T-cell (primary cell): ENCODE results near the gene CFAP46. TPM values are rescaled to one million over a fixed set of nuclear protein-coding genes. Genes with fewer than 3 reads are reported as not detected.
A peak's percentile ranks its signal among the peaks of the same experiment; 100 is the strongest.
"Not testable (repeated sequence)": the region's sequence is repeated elsewhere in the genome, so short reads cannot be mapped to it uniquely, and the experiment has no call there.

Experiments
- ATAC-seq, 4 experiments: fragments of 200-7000 bp in 3 of 4; fragments of 150-1000 bp in 1 of 4; cut with Tn5 transposase; replicated peaks in 1 of 4; 1 replicate in 3 of 4; 2 replicates in 1 of 4; pipeline ENCODE4 v1.10.0; 2021; ENCODE audit warnings: moderate library complexity in 3 of 4, mild to moderate bottlenecking in 2 of 4, moderate number of reproducible peaks in 1 of 4
- CTCF ChIA-PET, 2 donors: fragments of 300-600 bp; sonication (Branson Sonifier 250); formaldehyde crosslinking; loops; one replicate each; lab custom pipeline; 2022; ENCODE audit warnings: antibody characterized with exemption in 2 of 2; lab: Charles Lee
- POLR2A ChIA-PET, 2 donors: fragments of 300-600 bp; sonication (Branson Sonifier 250); formaldehyde crosslinking; loops; one replicate each; lab custom pipeline; 2022; ENCODE audit warnings: antibody characterized with exemption in 2 of 2; lab: Charles Lee
- DNase-seq, 35 experiments: peaks; one replicate each; pipeline versions ENCODE4 v3.0.0 to v3.0.0-alpha.2; 2013 to 2023
- H3K27ac ChIP-seq: one replicate; pipeline ENCODE4 v1.5.1; 2013; ENCODE audit warnings: low read length
- H3K27me3 ChIP-seq, 2 experiments: replicated peaks in 1 of 2; 1 replicate in 1 of 2; 2 replicates in 1 of 2; pipeline versions ENCODE4 v1.6.1 to v1.7.0; 2013; ENCODE audit warnings: low read length in 1 of 2, mixed read lengths in 1 of 2; ENCODE audit not compliant: control insufficient read depth in 2 of 2, insufficient read depth in 2 of 2; ENCODE audit errors: extremely low read depth in 1 of 2
- H3K36me3 ChIP-seq, 2 donors: 1 replicate in 1 of 2; 2 replicates in 1 of 2; pipeline versions ENCODE4 v1.6.1 to v1.7.0; 2013; ENCODE audit warnings: low read length in 1 of 2; ENCODE audit not compliant: control insufficient read depth in 2 of 2, insufficient read depth in 1 of 2; ENCODE audit errors: extremely low read depth in 1 of 2
- H3K4me1 ChIP-seq, 2 experiments: 1 replicate in 1 of 2; 2 replicates in 1 of 2; pipeline versions ENCODE4 v1.6.1 to v1.7.0; 2013; ENCODE audit warnings: low read length in 2 of 2, mixed read lengths in 1 of 2; ENCODE audit not compliant: insufficient read depth in 2 of 2, control insufficient read depth in 1 of 2; ENCODE audit errors: extremely low read depth in 1 of 2
- H3K4me3 ChIP-seq, 2 donors: 1 replicate in 1 of 2; 2 replicates in 1 of 2; pipeline versions ENCODE4 v1.5.1 to v1.7.0; 2013; ENCODE audit warnings: mild to moderate bottlenecking in 2 of 2, low read length in 1 of 2, moderate library complexity in 1 of 2; ENCODE audit not compliant: control insufficient read depth in 1 of 2; ENCODE audit errors: extremely low read depth in 1 of 2
- H3K9me3 ChIP-seq: 2 replicates; pipeline ENCODE4 v1.7.0; 2013
- H3K27ac Mint-ChIP-seq, 2 donors: one replicate each; pipeline ENCODE4 v1.8.0; 2020 to 2021; ENCODE audit warnings: mild to moderate bottlenecking in 2 of 2, mixed read lengths in 2 of 2
- H3K27me3 Mint-ChIP-seq, 2 donors: one replicate each; pipeline ENCODE4 v1.8.0; 2021 to 2022; ENCODE audit warnings: mixed read lengths in 2 of 2
- H3K36me3 Mint-ChIP-seq: one replicate; pipeline ENCODE4 v1.8.0; 2021; ENCODE audit warnings: mixed read lengths
- H3K4me1 Mint-ChIP-seq, 3 donors: one replicate each; pipeline ENCODE4 v1.8.0; 2020 to 2022; ENCODE audit warnings: mixed read lengths in 3 of 3, mild to moderate bottlenecking in 1 of 3
- H3K4me3 Mint-ChIP-seq, 3 donors: one replicate each; pipeline ENCODE4 v1.8.0; 2020 to 2022; ENCODE audit warnings: mild to moderate bottlenecking in 3 of 3, mixed read lengths in 3 of 3, moderate library complexity in 3 of 3
- H3K9me3 Mint-ChIP-seq, 3 donors: one replicate each; pipeline ENCODE4 v1.8.0; 2020 to 2022; ENCODE audit warnings: mixed read lengths in 3 of 3
- WGBS: methylation state at CpG from one replicate; pipeline ENCODE4 v1.1.5; 2013; ENCODE audit warnings: missing lambda C conversion rate; ENCODE audit not compliant: insufficient coverage; 5-methylcytosine and 5-hydroxymethylcytosine counted together
- total RNA-seq, 35 experiments: library from RNA in 6 of 35; stranded (reverse) in 6 of 35; fragments of 120-200 nt in 1 of 35; gene quantifications; one replicate each; pipeline versions ENCODE4 v1.2.1 to v1.2.4 and lab custom pipeline; 2013 to 2026

CFAP46 gene
- total RNA-seq, 5 donors from 2014 or later (not counting 1 experiment from before 2014, with no cell fraction given): not detected

GRCh38 chr10:132900211-132900756 is 42.1 kb downstream of the CFAP46 start:
- H3K36me3 Mint-ChIP-seq: no peaks in the 10 kb centered on the region
- WGBS: 85% methylated on average over 11 of the region's 14 CpGs
- ChIA-PET POLR2A (no interaction called here), CTCF (no interaction called here)
- H3K4me1 Mint-ChIP-seq: peaks cover 7 to 9% (median 8%) of the 10 kb centered on the region in 3 donors
- H3K4me1 ChIP-seq: no peaks in the 10 kb centered on the region
- H3K4me3 ChIP-seq: no peak overlapping the region
- ATAC-seq (no peak), DNase-seq (no peak)
- no peaks in the 10 kb centered on the region for H3K9me3 ChIP-seq
- H3K4me3 Mint-ChIP-seq: no peak overlapping the region
- H3K27me3 Mint-ChIP-seq: peaks cover 9 to 10% of the 10 kb centered on the region in 2 donors
- peaks cover 0 to 5% (median 3%) of the 10 kb centered on the region in 3 donors for H3K9me3 Mint-ChIP-seq
- H3K36me3 ChIP-seq: no peaks in the 10 kb centered on the region
- H3K27me3 ChIP-seq: peaks cover 0 to 20% of the 10 kb centered on the region in 2 experiments
- no peak overlapping the region for H3K27ac ChIP-seq
- H3K27ac Mint-ChIP-seq: no peak overlapping the region

DNA sequence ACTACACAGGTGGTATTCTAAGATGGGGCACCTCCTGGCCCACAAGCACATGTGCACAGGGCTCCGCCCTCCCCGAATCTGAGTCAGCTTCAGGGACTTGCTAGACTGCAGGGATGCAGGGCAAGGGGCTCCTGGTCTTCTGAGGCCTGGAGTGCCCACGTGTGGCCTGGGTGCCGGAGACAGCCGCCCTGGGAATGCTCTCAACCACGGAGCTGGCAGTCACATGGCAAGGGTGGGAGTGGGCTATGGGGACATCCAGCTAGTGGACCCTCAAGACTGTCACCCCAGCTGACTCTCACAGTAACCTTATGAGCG is 42.7 kb downstream of the CFAP46 start:
- Histone ChIP-seq H3K4me3 (no peak overlapping the region), H3K36me3 (no peaks in the 10 kb centered on the region), H3K4me1 (no peaks in the 10 kb centered on the region), H3K9me3 (no peaks in the 10 kb centered on the region), H3K27me3 (peaks cover 0 to 19% of the 10 kb centered on the region in 2 experiments), H3K27ac (no peak overlapping the region)
- Mint-ChIP-seq H3K9me3 (peaks cover 0 to 5% (median 3%) of the 10 kb centered on the region in 3 donors), H3K36me3 (no peaks in the 10 kb centered on the region), H3K4me1 (peaks cover 2 to 4% (median 2%) of the 10 kb centered on the region in 3 donors), H3K27me3 (peaks cover 8 to 12% of the 10 kb centered on the region in 2 donors), H3K4me3 (no peak overlapping the region), H3K27ac (no peak overlapping the region)
- 81% methylated on average over 5 of the region's 7 CpGs for whole genome bisulfite sequencing
- DNase-seq (no peak), ATAC-seq (no peak)
- ChIA-PET CTCF (no interaction called here), POLR2A (no interaction called here)

GRCh38 chr10:132899054-132899750 is 43.2 kb downstream of the CFAP46 start:
- Mint-ChIP-seq H3K4me1 (no peaks in the 10 kb centered on the region), H3K27ac (no peak overlapping the region), H3K27me3 (peaks cover 11 to 17% of the 10 kb centered on the region in 2 donors), H3K36me3 (no peaks in the 10 kb centered on the region), H3K9me3 (peaks cover 0 to 5% (median 3%) of the 10 kb centered on the region in 3 donors), H3K4me3 (no peak overlapping the region)
- H3K4me1 ChIP-seq: no peaks in the 10 kb centered on the region
- POLR2A ChIA-PET: no interaction called here
- ATAC-seq (no peak), DNase-seq (peak in 1 of 35 experiments; percentile 2)
- peaks cover 0 to 15% of the 10 kb centered on the region in 2 experiments for H3K27me3 ChIP-seq
- no peaks in the 10 kb centered on the region for H3K9me3 ChIP-seq
- 86% methylated on average over 25 of the region's 30 CpGs for WGBS
- no peaks in the 10 kb centered on the region for H3K36me3 ChIP-seq
- H3K27ac ChIP-seq: no peak overlapping the region
- H3K4me3 ChIP-seq: no peak overlapping the region
- CTCF ChIA-PET: no interaction called here

GRCh38 chr10:132898391-132899053 is 43.8 kb downstream of the CFAP46 start:
- Histone ChIP-seq H3K9me3 (no peaks in the 10 kb centered on the region), H3K36me3 (no peaks in the 10 kb centered on the region), H3K27ac (no peak overlapping the region), H3K27me3 (peaks cover 0 to 16% of the 10 kb centered on the region in 2 experiments), H3K4me1 (no peaks in the 10 kb centered on the region), H3K4me3 (no peak overlapping the region)
- H3K4me1 Mint-ChIP-seq: no peaks in the 10 kb centered on the region
- no peak for ATAC-seq
- 81% methylated on average over 6 of the region's 12 CpGs for WGBS
- H3K27ac Mint-ChIP-seq: no peak overlapping the region
- peaks cover 18 to 24% of the 10 kb centered on the region in 2 donors for H3K27me3 Mint-ChIP-seq
- H3K9me3 Mint-ChIP-seq: peaks cover 0 to 5% (median 3%) of the 10 kb centered on the region in 3 donors
- peak in 1 of 35 experiments; percentile 2 for DNase-seq
- H3K36me3 Mint-ChIP-seq: no peaks in the 10 kb centered on the region
- ChIA-PET CTCF (no interaction called here), POLR2A (no interaction called here)
- H3K4me3 Mint-ChIP-seq: no peak overlapping the region

DNA sequence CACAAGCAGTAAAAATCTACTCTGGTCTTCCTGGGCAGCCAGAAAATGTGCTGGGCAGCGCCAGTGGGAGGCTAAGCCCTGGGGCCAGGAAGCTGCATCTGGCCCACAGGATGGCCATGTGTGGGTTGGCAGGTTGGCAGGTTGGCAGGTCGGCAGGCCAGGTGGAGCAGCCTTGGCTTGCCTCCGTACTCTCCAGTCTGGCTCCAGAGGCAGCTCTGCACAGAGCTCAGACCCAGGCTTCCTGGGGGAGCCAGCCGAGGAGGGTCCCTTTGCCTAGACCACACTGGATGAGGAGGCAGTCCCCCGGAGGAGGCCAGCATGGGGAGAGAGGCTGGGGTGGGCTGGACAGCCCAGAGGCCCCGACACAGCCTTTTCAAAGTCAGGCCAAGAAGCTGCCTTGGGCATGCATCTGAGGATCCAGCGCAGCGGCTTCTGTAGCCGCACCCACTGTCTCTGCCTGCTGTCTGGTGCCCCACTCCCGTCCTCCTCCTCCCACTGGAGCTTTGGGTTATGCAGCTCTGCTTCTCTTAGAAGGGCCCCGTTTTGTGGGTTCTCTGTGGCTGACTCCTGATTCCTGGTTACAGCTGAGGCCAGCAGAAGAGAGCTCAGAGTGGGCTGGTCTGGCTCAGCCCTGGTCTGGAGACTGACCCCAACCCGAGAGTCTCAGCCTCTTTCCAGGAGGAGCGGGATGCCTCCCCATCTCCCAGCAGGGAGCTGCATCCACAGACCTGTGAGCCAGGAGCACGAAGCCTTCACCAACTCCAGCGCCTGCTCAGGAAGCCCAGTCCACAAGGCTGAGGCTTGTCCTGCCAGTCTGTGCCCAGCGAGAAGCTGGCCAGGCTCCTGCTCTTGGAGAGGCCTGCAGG is 44.6 kb downstream of the CFAP46 start:
- Histone ChIP-seq H3K9me3 (no peaks in the 10 kb centered on the region), H3K27me3 (peaks cover 0 to 24% of the 10 kb centered on the region in 2 experiments), H3K27ac (no peak overlapping the region), H3K4me1 (no peaks in the 10 kb centered on the region), H3K4me3 (no peak overlapping the region), H3K36me3 (no peaks in the 10 kb centered on the region)
- DNase-seq (peak in 1 of 35 experiments; percentile 2), ATAC-seq (no peak)
- WGBS: 79% methylated on average over 16 of the region's 16 CpGs
- Mint-ChIP-seq H3K4me1 (no peaks in the 10 kb centered on the region), H3K36me3 (no peaks in the 10 kb centered on the region), H3K27me3 (peaks cover 25 to 28% of the 10 kb centered on the region in 2 donors), H3K27ac (no peak overlapping the region), H3K4me3 (no peak overlapping the region), H3K9me3 (peaks cover 0 to 5% (median 3%) of the 10 kb centered on the region in 3 donors)
- CTCF ChIA-PET: no interaction called here
- POLR2A ChIA-PET: no interaction called here

DNA sequence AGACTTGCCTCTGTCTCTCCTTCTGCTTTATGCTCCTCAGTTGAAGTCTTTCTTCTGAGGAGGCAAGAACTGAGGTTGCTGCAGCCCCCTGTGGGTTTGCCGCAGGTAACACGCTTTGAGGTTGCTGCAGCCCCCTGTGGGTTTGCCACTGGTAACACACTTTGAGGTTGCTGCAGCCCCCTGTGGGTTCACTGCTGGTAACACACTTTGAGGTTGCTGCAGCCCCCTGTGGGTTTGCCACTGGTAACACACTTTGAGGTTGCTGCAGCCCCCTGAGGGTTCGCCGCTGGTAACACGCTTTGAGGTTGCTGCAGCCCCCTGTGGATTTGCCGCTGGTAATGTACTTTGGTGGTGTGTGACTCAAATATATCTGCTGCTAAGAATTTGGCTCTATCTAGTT is 48.6 kb downstream of the CFAP46 start:
- ATAC-seq, H3K36me3 ChIP-seq, H3K9me3 ChIP-seq, CTCF ChIA-PET, H3K36me3 Mint-ChIP-seq, H3K4me3 ChIP-seq, POLR2A ChIA-PET, H3K27ac ChIP-seq, H3K27ac Mint-ChIP-seq, H3K4me1 ChIP-seq, H3K9me3 Mint-ChIP-seq, H3K4me1 Mint-ChIP-seq, H3K4me3 Mint-ChIP-seq: not testable (repeated sequence)
- peaks cover 0 to 39% of the 10 kb centered on the region in 2 experiments for H3K27me3 ChIP-seq
- peak in 1 of 35 experiments; percentile 23 for DNase-seq
- peaks cover 36 to 38% of the 10 kb centered on the region in 2 donors for H3K27me3 Mint-ChIP-seq
- 13% methylated on average over 5 of the region's 6 CpGs for WGBS
